Uterus (tissue), 2 donors: ENCODE measurements around the gene MYD88.

ENCODE experiments used
- POLR2A ChIP-seq, 2 donors: fragments of 450-650 bp; IDR thresholded peaks; one replicate each; pipeline ENCODE4 v1.6.1; 2016; ENCODE audit warnings: antibody characterized with exemption in 2 of 2, mild to moderate bottlenecking in 1 of 2, moderate library complexity in 1 of 2
- TF ChIP-seq, protein P1 (sequence below), 4 experiments: fragments of 200-600 bp in 2 of 4; fragments of 450-650 bp in 2 of 4; sonication (generic) in 2 of 4; IDR thresholded peaks; one replicate each; pipeline ENCODE4 v1.5.1; 2016 to 2019; ENCODE audit warnings: antibody characterized with exemption in 4 of 4, mild to moderate bottlenecking in 2 of 4, moderate library complexity in 1 of 4

DNA sequence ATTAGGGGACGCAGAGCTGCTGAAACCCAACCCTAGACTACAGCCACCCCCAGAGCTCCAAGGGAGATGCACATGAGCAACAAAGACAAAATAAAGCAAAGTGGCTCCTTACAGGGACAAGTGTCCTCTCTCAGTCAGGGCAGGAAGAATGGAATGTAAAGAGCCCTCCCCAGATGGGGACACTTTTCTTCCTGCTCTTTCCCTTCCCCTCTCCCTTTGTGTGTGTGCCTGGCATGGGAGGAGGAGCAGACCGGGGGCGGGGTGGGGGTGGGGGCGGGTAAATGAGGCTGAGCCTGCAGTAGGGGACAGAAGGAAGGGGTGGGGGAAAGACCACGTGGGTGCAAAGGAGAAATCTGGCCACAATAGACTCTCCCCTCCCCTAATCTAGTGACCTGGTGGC, 38.9 kb upstream of the MYD88 start:
- no peak for TF ChIP-seq POLR2A (IDR thresholded peaks at IDR 0.05)
- TF ChIP-seq, protein P1, sequence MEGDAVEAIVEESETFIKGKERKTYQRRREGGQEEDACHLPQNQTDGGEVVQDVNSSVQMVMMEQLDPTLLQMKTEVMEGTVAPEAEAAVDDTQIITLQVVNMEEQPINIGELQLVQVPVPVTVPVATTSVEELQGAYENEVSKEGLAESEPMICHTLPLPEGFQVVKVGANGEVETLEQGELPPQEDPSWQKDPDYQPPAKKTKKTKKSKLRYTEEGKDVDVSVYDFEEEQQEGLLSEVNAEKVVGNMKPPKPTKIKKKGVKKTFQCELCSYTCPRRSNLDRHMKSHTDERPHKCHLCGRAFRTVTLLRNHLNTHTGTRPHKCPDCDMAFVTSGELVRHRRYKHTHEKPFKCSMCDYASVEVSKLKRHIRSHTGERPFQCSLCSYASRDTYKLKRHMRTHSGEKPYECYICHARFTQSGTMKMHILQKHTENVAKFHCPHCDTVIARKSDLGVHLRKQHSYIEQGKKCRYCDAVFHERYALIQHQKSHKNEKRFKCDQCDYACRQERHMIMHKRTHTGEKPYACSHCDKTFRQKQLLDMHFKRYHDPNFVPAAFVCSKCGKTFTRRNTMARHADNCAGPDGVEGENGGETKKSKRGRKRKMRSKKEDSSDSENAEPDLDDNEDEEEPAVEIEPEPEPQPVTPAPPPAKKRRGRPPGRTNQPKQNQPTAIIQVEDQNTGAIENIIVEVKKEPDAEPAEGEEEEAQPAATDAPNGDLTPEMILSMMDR (IDR thresholded peaks at IDR 0.05) = no peak
